DND-41 (cell line): ENCODE measurements around the gene SKIDA1.

ENCODE experiments used
- EZH2 ChIP-seq: IDR thresholded peaks from 3 replicates; pipeline ENCODE4 v1.6.1; 2012; ENCODE audit warnings: borderline replicate concordance, low read depth, mild to moderate bottlenecking, moderate library complexity, low read length, inconsistent platforms; ENCODE audit not compliant: severe bottlenecking
- TF ChIP-seq, protein P1 (sequence below): IDR thresholded peaks from 2 replicates; pipeline ENCODE4 v1.5.1; 2012; ENCODE audit warnings: borderline replicate concordance, low read length, moderate library complexity, mild to moderate bottlenecking; ENCODE audit not compliant: poor library complexity, severe bottlenecking; ENCODE audit errors: extremely low read depth

DNA sequence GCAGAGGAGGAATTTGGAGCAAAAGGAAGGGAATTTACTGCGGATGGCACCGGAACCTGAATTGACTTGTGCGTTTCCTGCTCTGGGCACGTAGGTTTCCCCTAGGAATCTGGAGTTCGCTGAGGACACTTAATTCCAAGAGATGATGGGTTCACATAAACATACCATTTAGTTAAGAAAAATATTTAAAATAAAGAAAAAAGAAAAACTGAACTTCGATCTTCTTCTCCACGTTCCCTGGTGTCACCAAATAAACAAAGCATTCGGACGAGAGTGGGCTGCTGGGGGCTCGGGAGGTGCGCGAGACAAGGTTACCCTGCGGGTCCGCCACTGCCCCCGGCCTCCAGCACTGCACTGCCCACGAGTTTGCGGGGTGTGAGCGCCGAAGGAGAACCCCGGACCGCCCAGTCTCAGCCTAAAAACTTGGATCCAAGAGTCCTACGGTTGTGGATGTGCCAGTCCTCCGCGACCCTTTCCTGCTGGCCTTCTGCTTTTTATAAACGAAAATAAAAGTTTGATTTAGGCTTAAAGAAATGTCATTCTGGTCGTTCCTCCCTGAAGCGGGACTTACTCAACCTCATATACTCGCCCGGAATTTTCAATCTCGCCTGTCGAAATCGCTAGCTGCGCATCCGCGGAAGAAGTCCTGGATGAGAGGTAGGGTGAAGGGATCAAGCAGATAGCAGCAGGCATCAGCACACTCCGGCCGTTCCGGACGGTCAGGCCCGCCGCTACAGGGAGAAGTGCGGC is 30.3 kb downstream of the SKIDA1 start:
- TF ChIP-seq, protein P1, sequence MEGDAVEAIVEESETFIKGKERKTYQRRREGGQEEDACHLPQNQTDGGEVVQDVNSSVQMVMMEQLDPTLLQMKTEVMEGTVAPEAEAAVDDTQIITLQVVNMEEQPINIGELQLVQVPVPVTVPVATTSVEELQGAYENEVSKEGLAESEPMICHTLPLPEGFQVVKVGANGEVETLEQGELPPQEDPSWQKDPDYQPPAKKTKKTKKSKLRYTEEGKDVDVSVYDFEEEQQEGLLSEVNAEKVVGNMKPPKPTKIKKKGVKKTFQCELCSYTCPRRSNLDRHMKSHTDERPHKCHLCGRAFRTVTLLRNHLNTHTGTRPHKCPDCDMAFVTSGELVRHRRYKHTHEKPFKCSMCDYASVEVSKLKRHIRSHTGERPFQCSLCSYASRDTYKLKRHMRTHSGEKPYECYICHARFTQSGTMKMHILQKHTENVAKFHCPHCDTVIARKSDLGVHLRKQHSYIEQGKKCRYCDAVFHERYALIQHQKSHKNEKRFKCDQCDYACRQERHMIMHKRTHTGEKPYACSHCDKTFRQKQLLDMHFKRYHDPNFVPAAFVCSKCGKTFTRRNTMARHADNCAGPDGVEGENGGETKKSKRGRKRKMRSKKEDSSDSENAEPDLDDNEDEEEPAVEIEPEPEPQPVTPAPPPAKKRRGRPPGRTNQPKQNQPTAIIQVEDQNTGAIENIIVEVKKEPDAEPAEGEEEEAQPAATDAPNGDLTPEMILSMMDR = no peak
- peak; percentile 91 for TF ChIP-seq EZH2
